K562 (cell line): Measurements from ENCODE around the gene SEC23B. TPM values are rescaled to one million over a fixed set of nuclear protein-coding genes. Genes with fewer than 3 reads are reported as not detected.

Experiments
- ATAC-seq: fragments of 200-7000 bp; cut with Tn5 transposase; 3 replicates; pipeline ENCODE4 v1.9.1; 2020; ENCODE audit warnings: moderate library complexity
- BruUV-seq: library from RNA; stranded (reverse); fragments of 400-500 nt; replicated peaks from 2 replicates; lab custom pipeline; 2021; lab: Mats Ljungman, UMichigan
- CTCF ChIA-PET: fragments of 300-600 bp; formaldehyde crosslinking; extraction: SDS; loops from one replicate; lab custom pipeline; 2021; ENCODE audit warnings: low intra/inter-chr PET ratio; lab: Yijun Ruan, JAX
- POLR2A ChIA-PET: fragments of 300-600, 350-650 bp; sonication (Branson Sonifier 250); formaldehyde crosslinking; extraction: SDS; loops from one replicate; lab custom pipeline; 2021; ENCODE audit warnings: antibody characterized with exemption, inconsistent platforms; lab: Yijun Ruan, JAX
- DNase-seq, 4 experiments: peaks; one replicate each; pipeline versions ENCODE4 v3.0.0 to v3.0.0-alpha.2; 2011 to 2018; ENCODE audit warnings: low spot score in 3 of 4, mixed read lengths in 3 of 4; ENCODE audit errors: extremely low read depth in 1 of 4
- FAIRE-seq: peaks from 2 replicates; lab custom pipeline; 2011; peaks lifted over from hg19 to GRCh38; lab: Jason Lieb, UNC
- H2AFZ ChIP-seq: 2 replicates; pipeline ENCODE4 v1.6.0; 2011; ENCODE audit warnings: low read depth, low read length, control low read depth, inconsistent platforms
- H3K27ac ChIP-seq: fragments of 200-600 bp; 3 replicates; pipeline ENCODE4 v1.8.0; 2011; ENCODE audit warnings: low read depth, mild to moderate bottlenecking, control low read depth, inconsistent platforms, low read length, moderate library complexity, mixed read lengths; ENCODE audit errors: extremely low read depth
- H3K27me3 ChIP-seq, 2 experiments: fragments of 300-600 bp in 1 of 2; 2 replicates in 1 of 2; 3 replicates in 1 of 2; pipeline versions ENCODE4 v1.6.0 to v1.8.0; 2011; ENCODE audit warnings: inconsistent platforms in 2 of 2, low read length in 2 of 2, mild to moderate bottlenecking in 1 of 2, mixed read lengths in 1 of 2, moderate library complexity in 1 of 2; ENCODE audit not compliant: control insufficient read depth in 2 of 2, insufficient read depth in 2 of 2
- H3K36me3 ChIP-seq: fragments of 300-600 bp; 3 replicates; pipeline ENCODE4 v1.8.0; 2011; ENCODE audit warnings: mild to moderate bottlenecking, low read length, inconsistent platforms; ENCODE audit not compliant: control insufficient read depth, insufficient read depth
- H3K4me1 ChIP-seq, 2 experiments: fragments of 200-600 bp in 1 of 2; replicated peaks in 1 of 2; 2 replicates in 1 of 2; 3 replicates in 1 of 2; pipeline versions ENCODE4 v1.5.1 to v1.8.0; 2011; ENCODE audit warnings: inconsistent platforms in 2 of 2, low read length in 2 of 2, mild to moderate bottlenecking in 1 of 2, mixed read lengths in 1 of 2, moderate library complexity in 1 of 2; ENCODE audit not compliant: control insufficient read depth in 2 of 2, insufficient read depth in 2 of 2
- H3K4me2 ChIP-seq: 2 replicates; pipeline ENCODE4 v1.6.1; 2011; ENCODE audit warnings: low read length, control low read depth, inconsistent platforms, mixed read lengths; ENCODE audit not compliant: insufficient read depth
- H3K4me3 ChIP-seq: fragments of 200-600 bp; sonication (generic), shearing (Covaris generic); 2 replicates; pipeline ENCODE4 v1.5.1; 2016; ENCODE audit warnings: control low read depth, inconsistent platforms
- H3K79me2 ChIP-seq: fragments of 200-600 bp; 3 replicates; pipeline ENCODE4 v1.8.0; 2011; ENCODE audit warnings: low read length, inconsistent platforms; ENCODE audit not compliant: control insufficient read depth, insufficient read depth
- H3K9ac ChIP-seq, 2 experiments: 2 replicates each; pipeline versions ENCODE4 v1.6.0 to v1.6.1; 2011; ENCODE audit warnings: low read depth in 2 of 2, low read length in 2 of 2, control low read depth in 1 of 2, inconsistent platforms in 1 of 2, mild to moderate bottlenecking in 1 of 2, mixed read lengths in 1 of 2; ENCODE audit not compliant: insufficient read depth in 1 of 2
- H3K9me1 ChIP-seq: one replicate; pipeline ENCODE4 v1.6.0; 2011; ENCODE audit warnings: inconsistent platforms, mild to moderate bottlenecking, low read length, moderate library complexity; ENCODE audit not compliant: control insufficient read depth, insufficient read depth
- H3K9me3 ChIP-seq: replicated peaks from 2 replicates; pipeline ENCODE4 v1.5.1; 2011; ENCODE audit warnings: low read depth, low read length, inconsistent platforms; ENCODE audit not compliant: control insufficient read depth, insufficient read depth
- H4K20me1 ChIP-seq: replicated peaks from 2 replicates; pipeline ENCODE4 v1.6.1; 2011; ENCODE audit warnings: low read length, inconsistent platforms, mixed read lengths; ENCODE audit not compliant: control insufficient read depth, insufficient read depth
- ATF3 ChIP-seq, 2 experiments: fragments of 450-650 bp in 1 of 2; sonication (generic) in 1 of 2; formaldehyde crosslinking in 1 of 2; IDR thresholded peaks in 1 of 2; conservative IDR thresholded peaks in 1 of 2; 2 replicates each; pipeline versions ENCODE4 v1.6.1 to v1.8.1; 2016 to 2023; ENCODE audit warnings: mild to moderate bottlenecking in 2 of 2, moderate library complexity in 2 of 2, inconsistent platforms in 1 of 2, missing genetic modification reagents in 1 of 2
- BDP1 ChIP-seq: IDR thresholded peaks from 3 replicates; pipeline ENCODE4 v1.6.1; 2011; ENCODE audit not compliant: insufficient read length, insufficient read depth
- CAMTA2 ChIP-seq: fragments of 250-450 bp; sonication (Bioruptor Pico); conservative IDR thresholded peaks from 2 replicates; pipeline ENCODE4 v1.5.1; 2022
- CTCFL ChIP-seq: IDR thresholded peaks from 2 replicates; pipeline ENCODE4 v1.6.1; 2011; ENCODE audit warnings: borderline replicate concordance, low read depth, mild to moderate bottlenecking, moderate library complexity, low read length; ENCODE audit not compliant: insufficient read depth, poor library complexity, severe bottlenecking
- HES1 ChIP-seq: fragments of 450-650 bp; IDR thresholded peaks from 2 replicates; pipeline ENCODE4 v1.6.1; 2016; ENCODE audit warnings: low read depth, mild to moderate bottlenecking, moderate library complexity
- IRF1 ChIP-seq: sonication (generic); formaldehyde crosslinking; IDR thresholded peaks from 2 replicates; pipeline ENCODE4 v1.8.0; 2022; ENCODE audit warnings: missing genetic modification reagents, mild to moderate bottlenecking, borderline replicate concordance
- MXD1 ChIP-seq: fragments of 250-450 bp; sonication (Bioruptor Pico); IDR thresholded peaks from 2 replicates; pipeline ENCODE4 v1.8.0; 2021; ENCODE audit warnings: borderline replicate concordance, mild to moderate bottlenecking, moderate library complexity; ENCODE audit not compliant: poor library complexity, severe bottlenecking
- PML ChIP-seq: IDR thresholded peaks from 2 replicates; pipeline ENCODE4 v1.6.1; 2012; ENCODE audit warnings: low read length, inconsistent platforms
- TAL1 ChIP-seq: fragments of 450-650 bp; IDR thresholded peaks from 2 replicates; pipeline ENCODE4 v1.6.1; 2016; ENCODE audit warnings: mild to moderate bottlenecking
- ZBTB7A ChIP-seq: IDR thresholded peaks from 2 replicates; pipeline ENCODE4 v1.6.1; 2011; ENCODE audit warnings: low read depth, mild to moderate bottlenecking, low read length, moderate library complexity, borderline replicate concordance; ENCODE audit not compliant: control insufficient read depth
- ZFPM2 ChIP-seq: fragments of 250-450 bp; sonication (Bioruptor Pico); IDR thresholded peaks from 2 replicates; pipeline ENCODE4 v1.5.1; 2022; ENCODE audit warnings: mild to moderate bottlenecking
- ZNF212 ChIP-seq: fragments of 450-650 bp; formaldehyde crosslinking; IDR thresholded peaks from 2 replicates; pipeline ENCODE4 v1.4.0; 2020; ENCODE audit warnings: mild to moderate bottlenecking
- ZNF639 ChIP-seq, 2 experiments: fragments of 200-800 bp in 1 of 2; sonication (Bioruptor generic) in 1 of 2; sonication (generic) in 1 of 2; formaldehyde crosslinking in 1 of 2; IDR thresholded peaks in 1 of 2; conservative IDR thresholded peaks in 1 of 2; 2 replicates each; pipeline versions ENCODE4 v1.5.0 to v1.6.1; 2016 to 2020; ENCODE audit warnings: missing compliant biosample characterization in 1 of 2, missing genetic modification characterization in 1 of 2, missing genetic modification reagents in 1 of 2
- ZNF780A ChIP-seq: fragments of 250-450 bp; sonication (Bioruptor Pico); IDR thresholded peaks from 2 replicates; pipeline ENCODE4 v1.5.0; 2021; ENCODE audit warnings: mild to moderate bottlenecking
- WGBS: fragments of 100-300 bp; shearing (Covaris generic); methylation state at CpG from one replicate; pipeline ENCODE4 v1.1.6; 2016; ENCODE audit warnings: low coverage, mixed read lengths; ENCODE audit not compliant: insufficient coverage; ENCODE audit errors: missing lambda C conversion rate; 5-methylcytosine and 5-hydroxymethylcytosine counted together
- in situ Hi-C: fragments of 300-500 bp; cut with MboI; formaldehyde crosslinking; loops from 4 replicates; pipeline ENCODE4 v1.15.0; 2018; ENCODE audit warnings: inconsistent platforms, mixed read lengths
- intact Hi-C: fragments of 100-400 bp; cut with micrococcal nuclease; formaldehyde crosslinking; loops from 2 replicates; pipeline ENCODE4 v1.14.2; 2022
- polyA plus RNA-seq, 8 experiments: library from polyadenylated mRNA; depleted of rRNA in 4 of 8; stranded (reverse) in 5 of 8; unstranded in 3 of 8; fragments of >200 nt; fragmentation: Nextera tagmentation in 2 of 8; fragmentation: Illumina TruSeq in 1 of 8; extraction: Ambion mirVana in 2 of 8; extraction: Trizol in 1 of 8; gene quantifications; 2 replicates each; pipeline versions ENCODE4 v1.2.1 to v1.2.3, GENCODE V29; 2011 to 2014; ENCODE audit warnings: inconsistent platforms in 1 of 8, missing spikeins in 1 of 8
- total RNA-seq, 7 experiments: library from RNA; depleted of rRNA in 6 of 7; stranded (reverse); fragments of >200 nt in 6 of 7; fragmentation: Illumina TruSeq in 2 of 7; extraction: Trizol in 2 of 7; gene quantifications; 2 replicates each; pipeline versions ENCODE4 v1.2.1 to v1.2.3, GENCODE V29; 2011 to 2021; ENCODE audit warnings: low replicate concordance in 1 of 7

The SEC23B gene
- total and polyA plus RNA-seq, 9 of the 15 experiments (the other 6 are each of a cell fraction or from before 2014, with no cell fraction given): 31.7 to 70.2 (median 38.5) TPM

GRCh38 chr20:18523066-18523465 lies 15.3 kb downstream of the SEC23B start:
- intact Hi-C loops (no loop called here), in situ Hi-C loops (no loop called here)
- Histone ChIP-seq H3K27ac (no peak overlapping the region), H3K4me1 (no peaks in the 10 kb centered on the region), H3K4me2 (no peak overlapping the region), H3K79me2 (no peaks in the 10 kb centered on the region), H2AFZ (no peak overlapping the region), H3K27me3 (no peaks in the 10 kb centered on the region), H3K4me3 (no peak overlapping the region), H3K9ac (no peak overlapping the region), H3K9me3 (no peaks in the 10 kb centered on the region), H4K20me1 (no peaks in the 10 kb centered on the region), H3K36me3 (peaks cover 33% of the 10 kb centered on the region; the same call in 2 of the 3 replicates), H3K9me1 (no peaks in the 10 kb centered on the region)
- no peak for ATAC-seq
- WGBS: 76% methylated on average over 2 of the region's 2 CpGs
- ChIA-PET CTCF (no interaction called here), POLR2A (no interaction called here)
- no TSS peak for BruUV-seq
- no peak for DNase-seq
- no peak for FAIRE-seq
- TF ChIP-seq CTCFL (no peak), ZNF639 (CRISPR knock-in tag; conservative IDR thresholded peaks at IDR 0.05 in 1 of 2, IDR thresholded peaks at IDR 0.05 in 1 of 2) (no peak), PML (no peak), HES1 (no peak), ZNF780A (CRISPR knock-in tag) (no peak), TAL1 (no peak), ZFPM2 (no peak), ATF3 (IDR thresholded peaks at IDR 0.05) (no peak), ATF3 (CRISPR knock-in tag; conservative IDR thresholded peaks at IDR 0.05) (no peak), MXD1 (CRISPR knock-in tag) (no peak), ZNF212 (CRISPR knock-in tag) (no peak), IRF1 (CRISPR knock-in tag) (no peak), CAMTA2 (no peak), ZBTB7A (no peak), BDP1 (no peak)
